HEK293 (cell line): ENCODE results near the gene IL17C.
A peak's percentile ranks its signal among the peaks of the same experiment; 100 is the strongest.

ENCODE experiments used
- CTCF ChIA-PET: fragments of 350-600 bp; formaldehyde crosslinking; extraction: SDS; loops from one replicate; lab custom pipeline; 2021; ENCODE audit warnings: antibody characterized with exemption; lab: Yijun Ruan, JAX
- POLR2A ChIA-PET: fragments of 300-600 bp; formaldehyde crosslinking; extraction: SDS; loops from one replicate; lab custom pipeline; 2020; ENCODE audit warnings: antibody characterized with exemption, inconsistent platforms; lab: Yijun Ruan, JAX
- H3K27ac ChIP-seq: fragments of 200-500 bp; sonication (Bioruptor generic); 2 replicates; pipeline ENCODE4 v1.5.1; 2014; ENCODE audit warnings: low read depth, low read length, control low read depth, inconsistent platforms; ENCODE audit errors: extremely low read depth
- H3K36me3 ChIP-seq, 2 experiments: fragments of 200-500 bp in 1 of 2; sonication (Bioruptor generic) in 1 of 2; 1 replicate in 1 of 2; 2 replicates in 1 of 2; pipeline ENCODE4 v1.5.1; 2014 to 2017; ENCODE audit warnings: inconsistent platforms in 2 of 2, low read length in 2 of 2; ENCODE audit not compliant: control insufficient read depth in 2 of 2, insufficient read depth in 1 of 2
- H3K4me1 ChIP-seq: fragments of 200-500 bp; sonication (Bioruptor generic); 2 replicates; pipeline ENCODE4 v1.5.1; 2014; ENCODE audit warnings: mild to moderate bottlenecking, low read length, inconsistent platforms; ENCODE audit not compliant: control insufficient read depth, insufficient read depth
- H3K4me3 ChIP-seq: 2 replicates; pipeline ENCODE4 v1.5.1; 2011; ENCODE audit warnings: low read depth, mild to moderate bottlenecking, control low read depth, low read length, moderate library complexity
- H3K9me3 ChIP-seq: fragments of 200-500 bp; sonication (Bioruptor generic); 2 replicates; pipeline ENCODE4 v1.5.1; 2014; ENCODE audit warnings: low read depth, low read length, inconsistent platforms; ENCODE audit not compliant: control insufficient read depth, insufficient read depth
- GLIS1 ChIP-seq: fragments of 450-650 bp; formaldehyde crosslinking; IDR thresholded peaks from 2 replicates; pipeline ENCODE4 v1.5.1; 2016; ENCODE audit warnings: missing biosample characterization, missing genetic modification characterization
- GLIS2 ChIP-seq: fragments of 450-650 bp; formaldehyde crosslinking; IDR thresholded peaks from 2 replicates; pipeline ENCODE4 v1.5.1; 2016; ENCODE audit warnings: missing biosample characterization, missing genetic modification characterization
- IKZF3 ChIP-seq: fragments of 450-650 bp; IDR thresholded peaks from 2 replicates; pipeline ENCODE4 v1.5.0; 2018; ENCODE audit warnings: missing biosample characterization, mild to moderate bottlenecking, missing genetic modification characterization, moderate library complexity
- OVOL3 ChIP-seq: fragments of 450-650 bp; formaldehyde crosslinking; IDR thresholded peaks from 2 replicates; pipeline ENCODE4 v1.5.1; 2016; ENCODE audit warnings: missing biosample characterization, missing genetic modification characterization
- SP2 ChIP-seq: fragments of 450-650 bp; formaldehyde crosslinking; IDR thresholded peaks from 2 replicates; pipeline ENCODE4 v1.5.1; 2016; ENCODE audit warnings: missing biosample characterization, missing genetic modification characterization
- SP3 ChIP-seq: fragments of 450-650 bp; formaldehyde crosslinking; IDR thresholded peaks from 2 replicates; pipeline ENCODE4 v1.5.1; 2016; ENCODE audit warnings: missing biosample characterization, missing genetic modification characterization
- SP7 ChIP-seq: fragments of 450-650 bp; formaldehyde crosslinking; IDR thresholded peaks from 2 replicates; pipeline ENCODE4 v1.5.1; 2016; ENCODE audit warnings: missing biosample characterization, missing genetic modification characterization
- ZBTB17 ChIP-seq: fragments of 450-650 bp; formaldehyde crosslinking; IDR thresholded peaks from 2 replicates; pipeline ENCODE4 v1.5.1; 2016; ENCODE audit warnings: missing biosample characterization, missing genetic modification characterization
- ZFHX2 ChIP-seq: fragments of 450-650 bp; formaldehyde crosslinking; conservative IDR thresholded peaks from 2 replicates; pipeline ENCODE4 v1.5.1; 2016; ENCODE audit warnings: missing biosample characterization, missing genetic modification characterization
- ZIC2 ChIP-seq: fragments of 450-650 bp; formaldehyde crosslinking; IDR thresholded peaks from 2 replicates; pipeline ENCODE4 v1.5.1; 2016; ENCODE audit warnings: missing biosample characterization, missing genetic modification characterization
- ZNF10 ChIP-seq: fragments of 450-650 bp; formaldehyde crosslinking; IDR thresholded peaks from 2 replicates; pipeline ENCODE4 v1.5.1; 2017; ENCODE audit warnings: missing biosample characterization, missing genetic modification characterization
- ZNF335 ChIP-seq: fragments of 450-650 bp; formaldehyde crosslinking; conservative IDR thresholded peaks from 2 replicates; pipeline ENCODE4 v1.5.1; 2016; ENCODE audit warnings: missing biosample characterization, missing genetic modification characterization
- ZNF600 ChIP-seq: fragments of 450-650 bp; formaldehyde crosslinking; IDR thresholded peaks from 2 replicates; pipeline ENCODE4 v1.5.1; 2016; ENCODE audit warnings: missing biosample characterization, missing genetic modification characterization
- ZNF677 ChIP-seq: fragments of 450-650 bp; IDR thresholded peaks from 2 replicates; pipeline ENCODE4 v1.5.0; 2018; ENCODE audit warnings: missing biosample characterization, mild to moderate bottlenecking, missing genetic modification characterization, moderate library complexity
- TF ChIP-seq, protein P1 (sequence below): fragments of 450-650 bp; formaldehyde crosslinking; IDR thresholded peaks from 2 replicates; pipeline ENCODE4 v1.5.1; 2016; ENCODE audit warnings: missing biosample characterization, missing genetic modification characterization
- TF ChIP-seq, protein P2 (sequence below): fragments of 450-650 bp; formaldehyde crosslinking; IDR thresholded peaks from 2 replicates; pipeline ENCODE4 v1.5.1; 2016; ENCODE audit warnings: missing biosample characterization, missing genetic modification characterization, borderline replicate concordance

The IL17C gene

GRCh38 chr16:88686439-88687253 is 48.3 kb downstream of the IL17C start, which contains the start of gene SNAI3 (continued):
- 0 out of 2 replicates have a peak, but pooled peaks have one; percentile 5 for TF ChIP-seq IKZF3
- 0 out of 2 replicates have a peak, but pooled peaks have one; percentile 11 for TF ChIP-seq ZNF600 (tag by site-specific recombination)
- TF ChIP-seq ZNF335 (tag by site-specific recombination), result peak; percentile 45; the same call in 1 of the 2 replicates
- TF ChIP-seq ZBTB17, result peak; percentile 61
- TF ChIP-seq GLIS2, result peak; percentile 1; the same call in 1 of the 2 replicates
- peak; percentile 37 for TF ChIP-seq SP7
- TF ChIP-seq SP3 (tag by site-specific recombination), result peak; percentile 63; the same call in 1 of the 2 replicates
- peak; percentile 64 for TF ChIP-seq SP2 (tag by site-specific recombination)
- TF ChIP-seq, protein P1, sequence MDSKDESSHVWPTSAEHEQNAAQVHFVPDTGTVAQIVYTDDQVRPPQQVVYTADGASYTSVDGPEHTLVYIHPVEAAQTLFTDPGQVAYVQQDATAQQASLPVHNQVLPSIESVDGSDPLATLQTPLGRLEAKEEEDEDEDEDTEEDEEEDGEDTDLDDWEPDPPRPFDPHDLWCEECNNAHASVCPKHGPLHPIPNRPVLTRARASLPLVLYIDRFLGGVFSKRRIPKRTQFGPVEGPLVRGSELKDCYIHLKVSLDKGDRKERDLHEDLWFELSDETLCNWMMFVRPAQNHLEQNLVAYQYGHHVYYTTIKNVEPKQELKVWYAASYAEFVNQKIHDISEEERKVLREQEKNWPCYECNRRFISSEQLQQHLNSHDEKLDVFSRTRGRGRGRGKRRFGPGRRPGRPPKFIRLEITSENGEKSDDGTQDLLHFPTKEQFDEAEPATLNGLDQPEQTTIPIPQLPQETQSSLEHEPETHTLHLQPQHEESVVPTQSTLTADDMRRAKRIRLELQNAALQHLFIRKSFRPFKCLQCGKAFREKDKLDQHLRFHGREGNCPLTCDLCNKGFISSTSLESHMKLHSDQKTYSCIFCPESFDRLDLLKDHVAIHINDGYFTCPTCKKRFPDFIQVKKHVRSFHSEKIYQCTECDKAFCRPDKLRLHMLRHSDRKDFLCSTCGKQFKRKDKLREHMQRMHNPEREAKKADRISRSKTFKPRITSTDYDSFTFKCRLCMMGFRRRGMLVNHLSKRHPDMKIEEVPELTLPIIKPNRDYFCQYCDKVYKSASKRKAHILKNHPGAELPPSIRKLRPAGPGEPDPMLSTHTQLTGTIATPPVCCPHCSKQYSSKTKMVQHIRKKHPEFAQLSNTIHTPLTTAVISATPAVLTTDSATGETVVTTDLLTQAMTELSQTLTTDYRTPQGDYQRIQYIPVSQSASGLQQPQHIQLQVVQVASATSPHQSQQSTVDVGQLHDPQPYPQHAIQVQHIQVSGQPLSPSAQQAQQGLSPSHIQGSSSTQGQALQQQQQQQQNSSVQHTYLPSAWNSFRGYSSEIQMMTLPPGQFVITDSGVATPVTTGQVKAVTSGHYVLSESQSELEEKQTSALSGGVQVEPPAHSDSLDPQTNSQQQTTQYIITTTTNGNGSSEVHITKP (tag by site-specific recombination), result 0 out of 2 replicates have a peak, but pooled peaks have one; percentile 1
- TF ChIP-seq ZFHX2 (tag by site-specific recombination), result peak; percentile 92
- TF ChIP-seq, protein P2, sequence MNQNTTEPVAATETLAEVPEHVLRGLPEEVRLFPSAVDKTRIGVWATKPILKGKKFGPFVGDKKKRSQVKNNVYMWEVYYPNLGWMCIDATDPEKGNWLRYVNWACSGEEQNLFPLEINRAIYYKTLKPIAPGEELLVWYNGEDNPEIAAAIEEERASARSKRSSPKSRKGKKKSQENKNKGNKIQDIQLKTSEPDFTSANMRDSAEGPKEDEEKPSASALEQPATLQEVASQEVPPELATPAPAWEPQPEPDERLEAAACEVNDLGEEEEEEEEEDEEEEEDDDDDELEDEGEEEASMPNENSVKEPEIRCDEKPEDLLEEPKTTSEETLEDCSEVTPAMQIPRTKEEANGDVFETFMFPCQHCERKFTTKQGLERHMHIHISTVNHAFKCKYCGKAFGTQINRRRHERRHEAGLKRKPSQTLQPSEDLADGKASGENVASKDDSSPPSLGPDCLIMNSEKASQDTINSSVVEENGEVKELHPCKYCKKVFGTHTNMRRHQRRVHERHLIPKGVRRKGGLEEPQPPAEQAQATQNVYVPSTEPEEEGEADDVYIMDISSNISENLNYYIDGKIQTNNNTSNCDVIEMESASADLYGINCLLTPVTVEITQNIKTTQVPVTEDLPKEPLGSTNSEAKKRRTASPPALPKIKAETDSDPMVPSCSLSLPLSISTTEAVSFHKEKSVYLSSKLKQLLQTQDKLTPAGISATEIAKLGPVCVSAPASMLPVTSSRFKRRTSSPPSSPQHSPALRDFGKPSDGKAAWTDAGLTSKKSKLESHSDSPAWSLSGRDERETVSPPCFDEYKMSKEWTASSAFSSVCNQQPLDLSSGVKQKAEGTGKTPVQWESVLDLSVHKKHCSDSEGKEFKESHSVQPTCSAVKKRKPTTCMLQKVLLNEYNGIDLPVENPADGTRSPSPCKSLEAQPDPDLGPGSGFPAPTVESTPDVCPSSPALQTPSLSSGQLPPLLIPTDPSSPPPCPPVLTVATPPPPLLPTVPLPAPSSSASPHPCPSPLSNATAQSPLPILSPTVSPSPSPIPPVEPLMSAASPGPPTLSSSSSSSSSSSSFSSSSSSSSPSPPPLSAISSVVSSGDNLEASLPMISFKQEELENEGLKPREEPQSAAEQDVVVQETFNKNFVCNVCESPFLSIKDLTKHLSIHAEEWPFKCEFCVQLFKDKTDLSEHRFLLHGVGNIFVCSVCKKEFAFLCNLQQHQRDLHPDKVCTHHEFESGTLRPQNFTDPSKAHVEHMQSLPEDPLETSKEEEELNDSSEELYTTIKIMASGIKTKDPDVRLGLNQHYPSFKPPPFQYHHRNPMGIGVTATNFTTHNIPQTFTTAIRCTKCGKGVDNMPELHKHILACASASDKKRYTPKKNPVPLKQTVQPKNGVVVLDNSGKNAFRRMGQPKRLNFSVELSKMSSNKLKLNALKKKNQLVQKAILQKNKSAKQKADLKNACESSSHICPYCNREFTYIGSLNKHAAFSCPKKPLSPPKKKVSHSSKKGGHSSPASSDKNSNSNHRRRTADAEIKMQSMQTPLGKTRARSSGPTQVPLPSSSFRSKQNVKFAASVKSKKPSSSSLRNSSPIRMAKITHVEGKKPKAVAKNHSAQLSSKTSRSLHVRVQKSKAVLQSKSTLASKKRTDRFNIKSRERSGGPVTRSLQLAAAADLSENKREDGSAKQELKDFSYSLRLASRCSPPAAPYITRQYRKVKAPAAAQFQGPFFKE (tag by site-specific recombination), result no peak

GRCh38 chr16:88687254-88687576 is 48.8 kb downstream of the IL17C start:
- no peaks in the 10 kb centered on the region for H3K9me3 ChIP-seq
- no peaks in the 10 kb centered on the region for H3K36me3 ChIP-seq
- TF ChIP-seq OVOL3 (tag by site-specific recombination) (no peak), GLIS1 (peak; percentile 47; the same call in 1 of the 2 replicates), ZNF677 (tag by site-specific recombination) (no peak), ZBTB17 (no peak), ZIC2 (tag by site-specific recombination) (peak; percentile 41), ZNF10 (tag by site-specific recombination) (peak; percentile 49; the same call in 1 of the 2 replicates)
- no peak overlapping the region for H3K4me3 ChIP-seq
- ChIA-PET CTCF (interaction anchor here (0.7 to 1.5 kb wide), 5 partner anchors 13 to 50 kb away, joined by 3 to 9 read pairs (median 3); no protein-coding TSS in a partner anchor), POLR2A (interaction anchor here (0.6 to 1.4 kb wide), 3 partner anchors 24 to 930 kb away, joined by 3 to 7 read pairs (median 3); partner anchors contain the start of gene MVD)
- H3K4me1 ChIP-seq, result peaks cover 9% of the 10 kb centered on the region; the same call in 1 of the 2 replicates
- H3K27ac ChIP-seq, result no peak overlapping the region
